ENCODE measurements around the gene ZYG11B.

DNA sequence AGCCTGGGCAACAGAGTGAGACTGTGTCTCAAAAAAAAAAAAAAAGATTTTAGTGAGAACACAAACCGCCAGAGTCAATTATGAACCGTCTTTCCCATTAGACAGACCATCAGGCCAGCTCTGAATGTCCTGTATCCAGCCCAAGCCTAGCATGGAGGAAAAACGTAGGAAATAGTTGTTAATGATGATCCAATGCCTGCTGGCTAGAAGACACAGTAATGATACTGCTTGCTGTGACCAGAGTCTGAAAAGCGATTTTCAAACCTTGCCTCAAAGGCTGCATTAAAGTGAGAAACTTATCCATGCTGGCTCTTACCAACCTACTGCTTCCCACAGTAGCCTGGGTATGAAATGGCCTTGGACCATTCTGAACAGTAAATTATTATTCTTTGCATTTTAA, 45.1 kb upstream of the ZYG11B start:
- no peak for TF ChIP-seq POLR2A (IDR thresholded peaks at IDR 0.05)
- TF ChIP-seq POLR2AphosphoS5 (IDR thresholded peaks at IDR 0.05), result no peak

Data from gastroesophageal sphincter (tissue), 2 donors.